Tibial artery (tissue), 4 donors: ENCODE data around the gene CSMD2.

Experiments
- DNase-seq, 2 donors: peaks; one replicate each; pipeline ENCODE4 v3.0.0-alpha.2; 2019
- H3K27ac ChIP-seq, 2 donors: fragments of 200-600 bp; sonication (generic) in 1 of 2; 1 replicate in 1 of 2; 2 replicates in 1 of 2; pipeline ENCODE4 v1.5.1; 2018 to 2019; ENCODE audit warnings: mild to moderate bottlenecking in 1 of 2
- H3K27me3 ChIP-seq, 2 donors: fragments of 200-600 bp; sonication (generic) in 1 of 2; one replicate each; pipeline versions ENCODE4 v1.5.1 to v1.6.0; 2016 to 2019
- H3K36me3 ChIP-seq, 3 donors: fragments of 200-600 bp; sonication (generic) in 2 of 3; one replicate each; pipeline ENCODE4 v1.5.1; 2016 to 2019; ENCODE audit warnings: mild to moderate bottlenecking in 2 of 3
- H3K4me1 ChIP-seq, 4 donors: fragments of 200-600 bp; sonication (generic) in 2 of 4; 1 replicate in 3 of 4; 2 replicates in 1 of 4; pipeline ENCODE4 v1.5.1; 2016 to 2019
- H3K4me3 ChIP-seq, 2 donors: fragments of 200-600 bp; sonication (generic) in 1 of 2; 1 replicate in 1 of 2; 2 replicates in 1 of 2; pipeline ENCODE4 v1.5.1; 2018 to 2019; ENCODE audit warnings: mild to moderate bottlenecking in 2 of 2
- H3K9me3 ChIP-seq, 3 donors: fragments of 200-600 bp; sonication (generic) in 1 of 3; one replicate each; pipeline ENCODE4 v1.5.1; 2016 to 2019
- intact Hi-C: fragments of 100-400 bp; cut with DNase I; formaldehyde crosslinking; loops from one replicate; pipeline ENCODE4 v1.15.0; 2023; ENCODE audit warnings: low total_unique reads
- TF ChIP-seq, protein P1 (sequence below), 2 experiments: fragments of 200-600 bp in 1 of 2; fragments of 450-650 bp in 1 of 2; IDR thresholded peaks; one replicate each; pipeline ENCODE4 v1.5.1; 2017 to 2019; ENCODE audit warnings: antibody characterized with exemption in 2 of 2, mild to moderate bottlenecking in 1 of 2, moderate library complexity in 1 of 2

The CSMD2 gene

DNA sequence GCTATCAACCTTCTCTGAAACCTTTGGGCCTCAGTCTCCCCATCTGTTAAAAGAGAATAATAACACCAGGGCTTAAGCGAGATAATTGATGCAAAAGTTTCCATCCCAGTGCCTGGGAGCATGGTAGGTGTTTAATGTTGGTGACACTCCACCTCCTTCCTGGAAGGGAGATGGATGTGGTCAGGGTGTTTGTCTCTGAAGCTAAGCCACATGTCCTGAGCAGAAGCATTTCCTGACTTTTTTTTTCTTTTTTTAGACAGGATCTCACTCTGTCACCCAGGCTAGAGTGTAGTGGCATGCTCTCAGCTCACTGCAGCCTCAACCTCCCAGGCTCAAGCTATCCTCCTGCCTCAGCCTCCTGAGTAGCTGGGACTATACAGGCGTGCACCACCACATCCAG lies 373.8 kb downstream of the CSMD2 start:
- no peak overlapping the region for H3K4me3 ChIP-seq
- H3K27ac ChIP-seq = no peak overlapping the region
- no peaks in the 10 kb centered on the region for H3K4me1 ChIP-seq
- peaks cover 0 to 4% (median 0%) of the 10 kb centered on the region in 3 donors for H3K9me3 ChIP-seq
- TF ChIP-seq, protein P1, sequence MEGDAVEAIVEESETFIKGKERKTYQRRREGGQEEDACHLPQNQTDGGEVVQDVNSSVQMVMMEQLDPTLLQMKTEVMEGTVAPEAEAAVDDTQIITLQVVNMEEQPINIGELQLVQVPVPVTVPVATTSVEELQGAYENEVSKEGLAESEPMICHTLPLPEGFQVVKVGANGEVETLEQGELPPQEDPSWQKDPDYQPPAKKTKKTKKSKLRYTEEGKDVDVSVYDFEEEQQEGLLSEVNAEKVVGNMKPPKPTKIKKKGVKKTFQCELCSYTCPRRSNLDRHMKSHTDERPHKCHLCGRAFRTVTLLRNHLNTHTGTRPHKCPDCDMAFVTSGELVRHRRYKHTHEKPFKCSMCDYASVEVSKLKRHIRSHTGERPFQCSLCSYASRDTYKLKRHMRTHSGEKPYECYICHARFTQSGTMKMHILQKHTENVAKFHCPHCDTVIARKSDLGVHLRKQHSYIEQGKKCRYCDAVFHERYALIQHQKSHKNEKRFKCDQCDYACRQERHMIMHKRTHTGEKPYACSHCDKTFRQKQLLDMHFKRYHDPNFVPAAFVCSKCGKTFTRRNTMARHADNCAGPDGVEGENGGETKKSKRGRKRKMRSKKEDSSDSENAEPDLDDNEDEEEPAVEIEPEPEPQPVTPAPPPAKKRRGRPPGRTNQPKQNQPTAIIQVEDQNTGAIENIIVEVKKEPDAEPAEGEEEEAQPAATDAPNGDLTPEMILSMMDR (IDR thresholded peaks at IDR 0.05) = no peak
- intact Hi-C loops = no loop called here
- DNase-seq = no peak
- H3K27me3 ChIP-seq = no peaks in the 10 kb centered on the region
- H3K36me3 ChIP-seq = no peaks in the 10 kb centered on the region

DNA sequence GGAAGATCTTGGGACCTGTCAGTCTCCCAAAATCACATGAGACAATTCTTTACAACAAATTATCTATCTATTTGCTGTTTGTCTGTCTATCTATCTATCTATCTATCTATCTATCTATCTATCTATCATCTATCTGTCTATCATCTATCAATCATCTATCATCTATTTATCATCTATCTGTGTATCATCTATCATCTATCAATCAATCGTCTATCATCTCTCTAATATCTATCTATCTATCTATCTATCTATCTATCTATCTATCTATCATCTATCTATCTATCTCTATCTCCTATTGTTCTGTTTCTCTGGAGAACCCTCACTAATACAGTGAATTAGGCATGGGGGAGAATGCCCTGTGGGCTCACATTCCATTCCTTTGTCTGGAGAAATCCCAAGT lies 374.5 kb downstream of the CSMD2 start:
- no peak for DNase-seq
- H3K4me3 ChIP-seq = no peak overlapping the region
- no peaks in the 10 kb centered on the region for H3K27me3 ChIP-seq
- no peak overlapping the region for H3K27ac ChIP-seq
- H3K4me1 ChIP-seq = no peaks in the 10 kb centered on the region
- H3K36me3 ChIP-seq = no peaks in the 10 kb centered on the region
- H3K9me3 ChIP-seq = no peaks in the 10 kb centered on the region
- intact Hi-C loops = no loop called here
- TF ChIP-seq, protein P1 (IDR thresholded peaks at IDR 0.05) = no peak

DNA sequence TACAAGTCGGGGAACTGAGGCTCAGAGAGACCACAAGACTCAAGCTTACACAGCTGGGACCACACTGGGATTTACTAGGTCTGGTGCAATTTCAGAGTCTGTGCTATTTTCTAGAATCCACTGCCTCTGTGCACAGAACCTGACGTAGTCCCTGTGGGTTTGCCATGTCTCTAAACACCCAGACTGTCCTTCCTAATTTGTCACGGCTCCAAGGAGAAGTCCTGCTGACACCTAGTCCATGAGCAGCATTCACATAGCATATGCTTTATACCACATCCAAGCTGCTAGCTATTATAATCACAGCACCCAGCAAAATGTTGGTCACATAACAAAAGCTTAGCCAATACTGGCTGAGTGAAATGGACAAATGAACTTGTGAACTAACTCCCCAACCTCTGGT lies 380.2 kb downstream of the CSMD2 start:
- H3K27me3 ChIP-seq = no peaks in the 10 kb centered on the region

DNA sequence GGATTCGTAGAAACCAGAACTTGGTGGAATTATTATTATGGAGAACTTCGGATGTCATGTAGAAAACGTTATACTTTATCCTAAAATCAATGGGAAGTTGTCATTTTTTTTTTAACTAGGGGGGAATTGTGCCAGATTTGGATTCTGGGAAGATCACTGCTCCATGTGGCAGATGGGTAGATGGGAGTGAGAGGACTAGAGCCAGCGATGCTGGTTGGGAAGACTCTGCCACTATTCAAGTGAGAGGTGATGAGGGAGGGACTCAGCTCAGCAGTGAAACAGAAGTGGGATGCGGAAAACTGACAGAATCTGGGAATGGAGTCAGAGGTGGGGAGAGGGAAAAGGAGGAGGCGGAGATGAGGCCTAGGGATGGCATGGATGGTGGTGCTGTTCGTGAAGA lies 382.3 kb downstream of the CSMD2 start:
- no peak overlapping the region for H3K4me3 ChIP-seq
- intact Hi-C loops = no loop called here
- no peak overlapping the region for H3K27ac ChIP-seq
- peaks cover 0 to 3% of the 10 kb centered on the region in 2 donors for H3K27me3 ChIP-seq
- no peaks in the 10 kb centered on the region for H3K9me3 ChIP-seq
- TF ChIP-seq, protein P1 (IDR thresholded peaks at IDR 0.05) = no peak
- no peak for DNase-seq
- no peaks in the 10 kb centered on the region for H3K36me3 ChIP-seq
- no peaks in the 10 kb centered on the region for H3K4me1 ChIP-seq

More for the DNA sequence above, 380.2 kb downstream of the CSMD2 start:
- Histone ChIP-seq H3K4me3 (no peak overlapping the region), H3K36me3 (no peaks in the 10 kb centered on the region), H3K4me1 (no peaks in the 10 kb centered on the region), H3K27ac (no peak overlapping the region), H3K9me3 (no peaks in the 10 kb centered on the region)
- intact Hi-C loops = no loop called here
- TF ChIP-seq, protein P1 (IDR thresholded peaks at IDR 0.05) = no peak
- DNase-seq = no peak

DNA sequence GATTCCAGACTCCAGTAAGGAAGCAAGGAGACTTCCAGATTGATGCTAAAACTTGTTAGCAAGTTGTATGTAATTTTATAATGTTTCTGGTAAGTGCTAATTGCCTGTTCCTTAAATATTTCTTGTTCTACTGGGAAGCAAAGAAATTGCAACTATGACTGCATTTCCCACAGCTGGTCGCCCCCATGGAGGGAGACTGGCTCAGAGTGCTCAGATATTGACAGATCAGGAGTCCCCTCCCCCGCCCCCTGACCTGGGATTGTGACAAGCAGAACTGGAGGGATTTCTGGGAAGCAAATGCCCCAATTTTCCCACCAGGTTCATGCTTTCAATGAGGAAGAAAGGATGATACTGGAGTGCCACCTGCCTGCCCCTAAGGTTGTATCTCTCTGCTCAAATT lies 383.4 kb downstream of the CSMD2 start:
- DNase-seq = no peak
- TF ChIP-seq, protein P1 (IDR thresholded peaks at IDR 0.05) = no peak
- Histone ChIP-seq H3K36me3 (no peaks in the 10 kb centered on the region), H3K4me3 (no peak overlapping the region), H3K4me1 (no peaks in the 10 kb centered on the region), H3K27me3 (peaks cover 0 to 9% of the 10 kb centered on the region in 2 donors), H3K27ac (no peak overlapping the region), H3K9me3 (no peaks in the 10 kb centered on the region)
- intact Hi-C loops = no loop called here

DNA sequence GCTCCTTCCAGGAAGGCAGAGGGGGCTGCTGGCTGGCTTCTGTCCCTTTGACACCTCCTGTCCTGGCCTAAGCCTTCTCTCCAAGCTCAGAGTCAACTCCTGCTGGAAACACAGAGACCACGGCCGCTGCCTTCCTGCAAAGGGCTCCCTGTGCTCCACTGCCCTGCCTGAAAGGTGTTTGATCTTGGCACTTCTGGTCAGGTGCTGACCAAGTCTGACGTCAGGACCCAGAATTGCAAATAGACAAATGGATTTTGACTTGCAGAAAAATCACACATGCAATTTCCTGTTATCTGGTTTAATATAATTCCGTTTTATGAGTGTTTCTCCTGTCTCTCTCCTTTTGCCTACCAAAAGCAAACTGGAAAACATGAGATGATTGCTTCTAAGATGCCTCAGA lies 387.7 kb downstream of the CSMD2 start:
- Histone ChIP-seq H3K27me3 (peaks cover 0 to 26% of the 10 kb centered on the region in 2 donors), H3K4me3 (no peak overlapping the region), H3K4me1 (no peaks in the 10 kb centered on the region), H3K9me3 (no peaks in the 10 kb centered on the region), H3K36me3 (no peaks in the 10 kb centered on the region), H3K27ac (no peak overlapping the region)
- intact Hi-C loops = no loop called here
- no peak for DNase-seq
- TF ChIP-seq, protein P1 (IDR thresholded peaks at IDR 0.05) = no peak
